GM21447 (cell line): ENCODE results near the gene ANKRD6.
"Not testable (repeated sequence)": the region's sequence is repeated elsewhere in the genome, so short reads cannot be mapped to it uniquely, and the experiment has no call there.

Source experiments
- ATAC-seq: cut with Tn5 transposase; IDR thresholded peaks from one replicate; pipeline ENCODE4 v1.9.1; 2021; ENCODE audit not compliant: unreplicated experiment

ANKRD6 gene

GRCh38 chr6:89591745-89592144 is 158.8 kb downstream of the ANKRD6 start:
- no peak for ATAC-seq

- ATAC-seq, result peak; percentile 93
Measured at GRCh38 chr6:89596056-89596455, 163.1 kb downstream of the ANKRD6 start.

- no peak for ATAC-seq
Measured at GRCh38 chr6:89596484-89596883, 163.5 kb downstream of the ANKRD6 start.

- ATAC-seq, result no peak
Measured at GRCh38 chr6:89597372-89597771, 164.4 kb downstream of the ANKRD6 start.

GRCh38 chr6:89597988-89598387 is 165.0 kb downstream of the ANKRD6 start:
- no peak for ATAC-seq

GRCh38 chr6:89599727-89600126 is 166.8 kb downstream of the ANKRD6 start:
- no peak for ATAC-seq

- no peak for ATAC-seq
Measured at GRCh38 chr6:89602166-89602565, 169.2 kb downstream of the ANKRD6 start.

- ATAC-seq, result no peak
Measured at GRCh38 chr6:89604653-89605052, 171.7 kb downstream of the ANKRD6 start.

- no peak for ATAC-seq
Measured at GRCh38 chr6:89605861-89606260, 172.9 kb downstream of the ANKRD6 start.

- ATAC-seq, result no peak
Measured at GRCh38 chr6:89610149-89610642, 177.2 kb downstream of the ANKRD6 start.

- no peak for ATAC-seq
Measured at GRCh38 chr6:89611666-89612065, 178.7 kb downstream of the ANKRD6 start.

GRCh38 chr6:89612121-89612520 is 179.2 kb downstream of the ANKRD6 start:
- ATAC-seq, result no peak

- no peak for ATAC-seq
Measured at GRCh38 chr6:89613790-89614189, 180.8 kb downstream of the ANKRD6 start.

GRCh38 chr6:89615882-89616281 is 182.9 kb downstream of the ANKRD6 start:
- no peak for ATAC-seq

- ATAC-seq, result no peak
Measured at GRCh38 chr6:89616531-89616930, 183.6 kb downstream of the ANKRD6 start.

GRCh38 chr6:89618026-89618425 is 185.1 kb downstream of the ANKRD6 start:
- ATAC-seq, result no peak

GRCh38 chr6:89619567-89619966 is 186.6 kb downstream of the ANKRD6 start:
- ATAC-seq, result no peak

- no peak for ATAC-seq
Measured at GRCh38 chr6:89623749-89624148, 190.8 kb downstream of the ANKRD6 start.

GRCh38 chr6:89630488-89630887 is 197.5 kb downstream of the ANKRD6 start:
- ATAC-seq, result no peak

- ATAC-seq, result not testable (repeated sequence)
Measured at GRCh38 chr6:89636412-89636811, 203.5 kb downstream of the ANKRD6 start.

- no peak for ATAC-seq
Measured at GRCh38 chr6:89637960-89638319, 205.0 kb downstream of the ANKRD6 start.

GRCh38 chr6:89638320-89639195 is 205.6 kb downstream of the ANKRD6 start, which contains the start of gene LYRM2:
Gene LYRM2 (minus strand): TSS chr6:89638747. CDS start chr6:89638716, 31 bp downstream.
- peak; percentile 98 for ATAC-seq

- no peak for ATAC-seq
Measured at GRCh38 chr6:89640804-89641203, 207.9 kb downstream of the ANKRD6 start.
